ENCODE results near the gene PTPRZ1.

The PTPRZ1 gene

GRCh38 chr7:122035876-122036275 lies 162.9 kb downstream of the PTPRZ1 start:
- TF ChIP-seq CTCF (IDR thresholded peaks at IDR 0.05): no peak

GRCh38 chr7:122038134-122038533 lies 165.2 kb downstream of the PTPRZ1 start:
- no peak for TF ChIP-seq CTCF (IDR thresholded peaks at IDR 0.05)

- TF ChIP-seq CTCF (IDR thresholded peaks at IDR 0.05): no peak
These were observed 165.9 kb downstream of the PTPRZ1 start for GRCh38 chr7:122038904-122039303.

- no peak for TF ChIP-seq CTCF (IDR thresholded peaks at IDR 0.05)
These were observed 167.2 kb downstream of the PTPRZ1 start for GRCh38 chr7:122040147-122040546.

- no peak for TF ChIP-seq CTCF (IDR thresholded peaks at IDR 0.05)
These were observed 173.4 kb downstream of the PTPRZ1 start for GRCh38 chr7:122046402-122046801.

GRCh38 chr7:122054393-122054792 lies 181.4 kb downstream of the PTPRZ1 start:
- no peak for TF ChIP-seq CTCF (IDR thresholded peaks at IDR 0.05)

- no peak for TF ChIP-seq CTCF (IDR thresholded peaks at IDR 0.05)
These were observed 182.1 kb downstream of the PTPRZ1 start for GRCh38 chr7:122055073-122055472.

- TF ChIP-seq CTCF (IDR thresholded peaks at IDR 0.05): no peak
These were observed 184.0 kb downstream of the PTPRZ1 start for GRCh38 chr7:122056977-122057376.
